Heart right ventricle (tissue), 16 donors: Measurements from ENCODE around the gene SMTN. TPM values are rescaled to one million over a fixed set of nuclear protein-coding genes. Genes with fewer than 3 reads are reported as not detected.

Experiments
- ATAC-seq, 8 donors: fragments of 200-7000 bp; cut with Tn5 transposase; one replicate each; pipeline ENCODE4 v1.9.1; 2020; ENCODE audit warnings: mild to moderate bottlenecking in 8 of 8, moderate library complexity in 8 of 8, moderate number of reproducible peaks in 1 of 8
- DNase-seq, 2 donors: peaks; one replicate each; pipeline ENCODE4 v3.0.0-alpha.2; 2020
- H3K27ac ChIP-seq, 10 donors: fragments of 200-600 bp; sonication (generic) in 2 of 10; one replicate each; pipeline versions ENCODE4 v1.5.0 to v1.8.0; 2020 to 2022; ENCODE audit warnings: mild to moderate bottlenecking in 3 of 10
- H3K27me3 ChIP-seq, 7 donors: fragments of 200-600 bp; one replicate each; pipeline ENCODE4 v1.8.0; 2021 to 2022; ENCODE audit warnings: mild to moderate bottlenecking in 2 of 7
- H3K36me3 ChIP-seq, 9 donors: fragments of 200-600 bp; sonication (generic) in 1 of 9; one replicate each; pipeline versions ENCODE4 v1.5.0 to v1.8.0; 2020 to 2022; ENCODE audit warnings: mild to moderate bottlenecking in 2 of 9
- H3K4me1 ChIP-seq, 9 donors: fragments of 200-600 bp; sonication (generic) in 1 of 9; one replicate each; pipeline versions ENCODE4 v1.5.0 to v1.8.0; 2020 to 2022; ENCODE audit warnings: mild to moderate bottlenecking in 4 of 9
- H3K4me3 ChIP-seq, 10 donors: fragments of 200-600 bp; sonication (generic) in 2 of 10; one replicate each; pipeline versions ENCODE4 v1.5.0 to v1.8.0; 2020 to 2022; ENCODE audit warnings: mild to moderate bottlenecking in 7 of 10, moderate library complexity in 2 of 10
- H3K9me3 ChIP-seq, 11 donors: fragments of 200-600 bp in 10 of 11; sonication (generic) in 2 of 11; one replicate each; pipeline versions ENCODE4 v1.5.0 to v1.8.0; 2013 to 2022; ENCODE audit warnings: mild to moderate bottlenecking in 2 of 11, control low read depth in 1 of 11, moderate library complexity in 1 of 11
- WGBS, 2 donors: extraction: QIAGEN DNeasy Blood & Tissue Kit; methylation state at CpG; one replicate each; pipeline ENCODE4 v1.1.7; 2013; ENCODE audit warnings: inconsistent platforms in 1 of 2; 5-methylcytosine and 5-hydroxymethylcytosine counted together
- intact Hi-C, 10 donors: fragments of 100-400 bp; cut with DNase I; formaldehyde crosslinking; loops; one replicate each; pipeline versions ENCODE4 v1.11.1 to v1.14.2; 2022
- polyA plus RNA-seq, 2 donors: library from polyadenylated mRNA; stranded (reverse); fragments of 200-250 nt; gene quantifications; one replicate each; pipeline ENCODE4 v1.2.3, GENCODE V29; 2013
- total RNA-seq, 10 donors: library from RNA; stranded (reverse); fragmentation: NEBNext Ultra II Directional in 3 of 10; extraction: Animal tissue kit (Norgen Biotek cat#: 25700) in 3 of 10; gene quantifications; one replicate each; pipeline versions ENCODE4 v1.2.1 to v1.2.4, GENCODE V29; 2021 to 2023
- TF ChIP-seq, protein P1 (sequence below), 9 donors: fragments of 200-600 bp; sonication (generic) in 2 of 9; IDR thresholded peaks; one replicate each; pipeline versions ENCODE4 v1.5.0 to v1.8.0; 2021 to 2022; ENCODE audit warnings: antibody characterized with exemption in 9 of 9, mild to moderate bottlenecking in 5 of 9, moderate library complexity in 1 of 9
- donor health status: Arrhythmogenic right ventricular cardiomyopathy.
- donor health status: ischemic (EF 13 %, LVEDD 7.1; RV severe dilation, severe dysfunction).
- donor health status: healthy with polysubstance abuse.
- donor health status: DM: no; HTN: yes; CAD: no.
- donor health status: DM: no; HTN: no; CAD: no.
- donor health status: ischemic (EF 25% LVEDD 6.9; RV normal size, moderate dysfunction).
- donor health status: ischemic (EF 25% LVEDD 5.7; RV mildly dilated, moderate dysfunction).
- donor health status: healthy.
- donor health status: DM: yes; HTN: yes; CAD: no.
- donor health status: Ischemic cardiomyopathy.
- donor health status: ischemic (EF 35%, LVEDD 5.7; RV mildly dilated, moderate dysfunction).
- donor health status: nonischemic (EF 11% LVEDD 7.7; RV severe dilation, severe dysfunction).
- donor health status: DM: yes; HTN: yes; CAD: no.
- donor health status: PGD.
- donor health status: ischemic (EF 29% LVEDD 5.4; RV normal size, mild dysfunction).
- donor health status: nonischemic (EF 23%, LVEDD 6.1; RV moderate dilation, normal function).

SMTN gene
- total and polyA plus RNA-seq, 12 donors = 64.2 to 398 (median 204) TPM

DNA sequence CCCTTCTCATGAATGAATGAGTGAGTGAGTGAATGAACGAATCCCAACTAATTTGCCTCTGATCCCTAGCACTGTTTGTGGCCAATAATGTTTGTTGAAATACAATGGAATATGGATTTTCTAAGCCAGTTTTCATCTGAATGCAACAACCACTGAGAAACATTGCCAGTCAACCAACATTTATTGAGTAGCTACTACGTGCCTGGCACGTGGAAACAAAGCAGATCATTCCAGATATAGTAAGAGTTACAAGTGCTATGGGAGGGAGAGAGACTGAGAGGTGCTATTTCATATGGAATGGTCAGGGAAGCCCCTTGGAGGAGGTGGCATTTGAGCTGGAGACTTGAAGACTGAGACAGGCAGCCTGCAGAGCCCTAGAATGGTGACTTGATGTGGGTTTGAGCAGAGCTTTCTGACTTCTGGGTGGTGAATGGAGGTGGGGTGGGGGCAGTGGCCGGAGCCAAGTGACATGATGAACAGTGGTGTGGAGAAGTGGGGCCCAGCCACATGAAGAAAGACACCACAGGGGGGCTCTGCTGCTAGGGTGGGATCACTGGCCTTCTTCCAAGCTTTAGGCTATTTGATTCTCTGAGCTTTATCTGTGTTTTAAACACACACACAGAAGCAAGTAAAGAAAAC is 35.1 kb upstream of the SMTN start:
- ATAC-seq (peak in 7 of 8 donors; percentile 4 to 38 (median 15)), DNase-seq (no peak)

DNA sequence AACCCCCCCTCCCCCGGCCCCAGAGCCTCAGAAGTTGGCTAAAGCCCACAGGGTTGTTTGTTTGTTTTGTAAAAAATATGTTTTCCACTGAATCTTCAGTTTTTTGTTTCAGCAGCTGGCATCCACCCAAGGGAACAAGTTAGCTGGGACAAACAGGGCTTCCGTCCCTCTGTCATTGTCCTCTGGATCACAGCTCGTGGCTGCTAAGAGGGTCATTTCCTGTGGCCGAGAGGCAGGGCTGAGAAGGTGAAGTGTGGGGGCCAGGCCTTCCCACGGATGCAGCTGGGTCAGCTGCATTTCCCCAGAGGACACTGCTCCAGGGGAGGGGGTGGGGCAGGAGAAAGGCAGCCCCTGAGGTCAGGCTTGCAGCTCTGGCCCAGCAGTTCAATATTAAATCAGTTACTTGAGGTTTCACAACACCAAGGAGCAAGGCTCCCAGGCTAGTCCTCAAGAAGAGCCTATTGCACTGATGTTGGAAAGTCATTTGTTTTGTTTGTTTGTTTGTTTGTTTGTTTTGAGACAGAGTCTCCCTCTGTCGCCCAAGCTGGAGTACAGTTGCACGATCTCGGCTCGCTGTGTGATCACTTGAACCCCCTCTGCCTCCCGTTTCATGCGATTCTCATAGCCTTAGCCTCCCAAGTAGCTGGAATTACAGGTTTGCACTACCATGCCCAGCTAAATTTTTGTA is 34.4 kb upstream of the SMTN start:
- H3K9me3 ChIP-seq = no peaks in the 10 kb centered on the region
- TF ChIP-seq, protein P1, sequence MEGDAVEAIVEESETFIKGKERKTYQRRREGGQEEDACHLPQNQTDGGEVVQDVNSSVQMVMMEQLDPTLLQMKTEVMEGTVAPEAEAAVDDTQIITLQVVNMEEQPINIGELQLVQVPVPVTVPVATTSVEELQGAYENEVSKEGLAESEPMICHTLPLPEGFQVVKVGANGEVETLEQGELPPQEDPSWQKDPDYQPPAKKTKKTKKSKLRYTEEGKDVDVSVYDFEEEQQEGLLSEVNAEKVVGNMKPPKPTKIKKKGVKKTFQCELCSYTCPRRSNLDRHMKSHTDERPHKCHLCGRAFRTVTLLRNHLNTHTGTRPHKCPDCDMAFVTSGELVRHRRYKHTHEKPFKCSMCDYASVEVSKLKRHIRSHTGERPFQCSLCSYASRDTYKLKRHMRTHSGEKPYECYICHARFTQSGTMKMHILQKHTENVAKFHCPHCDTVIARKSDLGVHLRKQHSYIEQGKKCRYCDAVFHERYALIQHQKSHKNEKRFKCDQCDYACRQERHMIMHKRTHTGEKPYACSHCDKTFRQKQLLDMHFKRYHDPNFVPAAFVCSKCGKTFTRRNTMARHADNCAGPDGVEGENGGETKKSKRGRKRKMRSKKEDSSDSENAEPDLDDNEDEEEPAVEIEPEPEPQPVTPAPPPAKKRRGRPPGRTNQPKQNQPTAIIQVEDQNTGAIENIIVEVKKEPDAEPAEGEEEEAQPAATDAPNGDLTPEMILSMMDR (IDR thresholded peaks at IDR 0.05) = no peak
- 57 to 58% methylated on average over 11 of the region's 11 CpGs for WGBS, 2 donors
- H3K4me1 ChIP-seq = peaks cover 14 to 81% (median 58%) of the 10 kb centered on the region in 9 donors
- ATAC-seq = peak; percentile 87 to 96 (median 92)
- peak overlapping the region; percentile 68 to 91 (median 82) for H3K27ac ChIP-seq
- intact Hi-C loops = loop anchor here in 4 of 10 donors (2.0 to 5.0 kb wide), 3 partner anchors 34 to 36 kb away; partner anchors contain the start of gene SMTN (in 3 of the 4)
- H3K4me3 ChIP-seq = peak overlapping the region in 1 of 10 donors; percentile 19
- DNase-seq = peak; percentile 80 to 93
- no peaks in the 10 kb centered on the region for H3K36me3 ChIP-seq
- no peaks in the 10 kb centered on the region for H3K27me3 ChIP-seq

More for the DNA sequence above, 35.1 kb upstream of the SMTN start:
- Histone ChIP-seq H3K36me3 (no peaks in the 10 kb centered on the region), H3K4me1 (peaks cover 14 to 76% (median 58%) of the 10 kb centered on the region in 9 donors), H3K9me3 (peaks cover 0 to 3% (median 0%) of the 10 kb centered on the region in 11 donors), H3K27me3 (no peaks in the 10 kb centered on the region), H3K27ac (peak overlapping the region; percentile 66 to 91 (median 82)), H3K4me3 (peak overlapping the region in 1 of 10 donors; percentile 19)
- TF ChIP-seq, protein P1 (IDR thresholded peaks at IDR 0.05) = no peak
- intact Hi-C loops = loop anchor here in 4 of 10 donors (2.0 to 5.0 kb wide), 4 partner anchors 35 to 77 kb away; partner anchors contain the start of genes SMTN (in 3 of the 4), MORC2 (in 1 of the 4) and TUG1 (in 1 of the 4)
- 61 to 63% methylated on average over 4 of the region's 4 CpGs for WGBS, 2 donors

GRCh38 chr22:31048570-31048969 is 32.5 kb upstream of the SMTN start:
- intact Hi-C loops = loop anchor here in 2 of 10 donors (5.0 kb wide), 1 partner anchor 34 kb away; the partner anchor contains the start of gene SMTN (in 2 of the 2)
- Histone ChIP-seq H3K27me3 (no peaks in the 10 kb centered on the region), H3K27ac (peak overlapping the region; percentile 26 to 91 (median 82)), H3K36me3 (no peaks in the 10 kb centered on the region), H3K9me3 (no peaks in the 10 kb centered on the region), H3K4me3 (no peak overlapping the region), H3K4me1 (peaks cover 14 to 89% (median 58%) of the 10 kb centered on the region in 9 donors)
- ATAC-seq (peak in 1 of 8 donors; percentile 2), DNase-seq (no peak)
- 78 to 83% methylated on average over 4 of the region's 4 CpGs for WGBS, 2 donors
- TF ChIP-seq, protein P1 (IDR thresholded peaks at IDR 0.05) = no peak

DNA sequence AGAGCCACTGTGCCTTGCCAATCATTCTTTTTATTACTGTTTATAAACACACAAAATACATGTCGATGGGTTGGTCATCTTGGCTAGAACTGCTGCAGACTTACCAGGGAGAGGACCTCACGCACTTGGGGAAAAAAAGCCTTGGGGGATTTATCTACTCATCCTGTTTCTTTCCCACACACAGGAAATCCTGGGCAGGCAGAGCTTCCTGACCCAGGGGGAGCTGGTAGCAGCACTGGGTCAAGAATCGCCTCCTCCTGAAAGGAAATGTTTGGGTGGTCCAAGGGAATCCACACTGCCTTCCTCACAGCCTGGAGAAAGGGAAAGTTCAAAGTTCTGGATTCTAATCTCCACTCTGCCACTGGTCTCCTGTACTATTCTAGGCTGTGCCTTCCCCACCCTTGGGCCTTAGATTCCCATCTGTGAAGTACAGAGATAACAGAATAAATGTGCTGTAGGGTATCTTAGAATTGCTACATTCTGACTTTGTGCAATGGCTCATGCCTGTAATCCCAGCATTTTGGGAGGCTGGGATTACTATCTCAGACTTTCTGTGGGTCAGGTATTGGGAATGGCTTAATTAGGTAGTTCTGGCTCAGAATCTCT is 31.2 kb upstream of the SMTN start:
- peak overlapping the region in 9 of 10 donors; percentile 26 to 91 (median 68) for H3K27ac ChIP-seq
- ATAC-seq = no peak
- WGBS, 2 donors = 57 to 70% methylated on average over 3 of the region's 3 CpGs
- no peak for DNase-seq
- H3K9me3 ChIP-seq = no peaks in the 10 kb centered on the region
- intact Hi-C loops = loop anchor here in 2 of 10 donors (5.0 kb wide), 1 partner anchor 32 kb away; the partner anchor contains the start of gene SMTN (in 2 of the 2)
- TF ChIP-seq, protein P1 (IDR thresholded peaks at IDR 0.05) = no peak
- H3K4me1 ChIP-seq = peaks cover 11 to 89% (median 52%) of the 10 kb centered on the region in 9 donors
- H3K4me3 ChIP-seq = no peak overlapping the region
- no peaks in the 10 kb centered on the region for H3K27me3 ChIP-seq
- H3K36me3 ChIP-seq = no peaks in the 10 kb centered on the region
